GM12878 (cell line): ENCODE data around the gene GMCL2. TPM values are rescaled to one million over a fixed set of nuclear protein-coding genes. Genes with fewer than 3 reads are reported as not detected.

Source experiments
- CEBPZ ChIP-seq: fragments of 150-350 bp; IDR thresholded peaks from 2 replicates; pipeline ENCODE4 v1.6.1; 2016; ENCODE audit warnings: low read depth, low read length
- IRF4 ChIP-seq: IDR thresholded peaks from 2 replicates; pipeline ENCODE4 v1.6.1; 2011; ENCODE audit warnings: low read depth, low read length
- NRF1 ChIP-seq: conservative IDR thresholded peaks from 2 replicates; pipeline ENCODE4 v1.6.1; 2011; ENCODE audit warnings: mild to moderate bottlenecking, low read depth, low read length, improper control_type of control experiment
- ZBTB40 ChIP-seq: fragments of 450-650 bp; IDR thresholded peaks from 2 replicates; pipeline ENCODE4 v1.6.1; 2016; ENCODE audit warnings: mild to moderate bottlenecking, moderate library complexity, borderline replicate concordance
- ZNF384 ChIP-seq: IDR thresholded peaks from 2 replicates; pipeline ENCODE4 v1.6.1; 2012; ENCODE audit warnings: low read depth, mild to moderate bottlenecking, low read length, improper control_type of control experiment, borderline replicate concordance
- polyA plus RNA-seq, 11 experiments: library from polyadenylated mRNA; depleted of rRNA in 4 of 11; unstranded in 6 of 11; stranded (reverse) in 5 of 11; fragments of >200 nt; fragmentation: Nextera tagmentation in 4 of 11; fragmentation: Illumina TruSeq in 1 of 11; extraction: Ambion mirVana in 4 of 11; extraction: Trizol in 1 of 11; gene quantifications; 1 replicate in 1 of 11; 2 replicates in 10 of 11; pipeline versions ENCODE4 v1.2.1 to v1.2.3, GENCODE V29; 2011 to 2016; ENCODE audit warnings: inconsistent platforms in 2 of 11, missing spikeins in 2 of 11, low read depth in 1 of 11
- total RNA-seq, 4 experiments: library from RNA; depleted of rRNA in 3 of 4; stranded (reverse); fragments of >200 nt in 3 of 4; fragmentation: Illumina TruSeq in 1 of 4; extraction: Trizol in 1 of 4; gene quantifications; 2 replicates each; pipeline versions ENCODE4 v1.2.1 to v1.2.3, GENCODE V29; 2013 to 2021

Gene GMCL2
- total and polyA plus RNA-seq, 10 of the 15 experiments (the other 5 are each of a cell fraction or from before 2014, with no cell fraction given) = 0.07 TPM; not detected in 9

DNA sequence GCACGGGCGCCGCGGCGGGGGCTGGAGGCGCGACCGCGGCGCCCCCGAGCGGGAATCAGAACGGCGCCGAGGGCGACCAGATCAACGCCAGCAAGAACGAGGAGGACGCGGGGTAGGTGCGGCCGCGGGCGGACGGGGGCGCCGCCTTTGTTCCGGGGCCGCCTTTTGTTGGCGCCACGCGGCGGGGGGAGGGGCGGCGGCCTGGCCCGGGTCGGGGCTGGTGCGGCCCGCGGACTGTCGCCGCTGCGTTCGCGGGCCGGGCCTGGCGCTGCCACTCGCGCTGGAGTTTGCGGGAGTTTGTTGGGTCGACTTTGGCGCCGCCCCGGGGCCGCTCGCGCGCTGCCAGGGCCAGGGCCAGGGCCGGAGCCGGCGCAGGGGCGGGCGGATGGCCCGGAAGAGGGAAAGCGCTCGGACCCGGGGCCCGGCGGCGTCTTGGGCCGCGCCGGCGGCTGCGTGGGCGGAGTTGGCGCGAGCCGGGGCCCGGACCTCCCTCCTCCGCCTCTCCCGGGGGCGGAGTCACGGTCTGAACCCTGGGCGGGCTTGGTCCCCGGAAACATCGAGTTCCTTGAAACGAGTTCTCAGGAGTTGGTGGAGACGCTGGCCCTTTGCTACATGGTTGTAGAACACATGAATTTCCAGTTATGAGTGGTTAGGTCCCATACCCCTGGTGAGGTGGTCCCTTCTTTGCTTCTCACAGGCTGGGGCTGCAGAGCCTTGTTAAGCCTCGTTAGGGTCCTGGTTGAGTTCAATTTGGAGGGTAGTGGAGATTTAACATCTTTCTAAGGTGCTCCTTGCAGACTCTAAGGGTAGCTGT lies 18.0 kb upstream of the GMCL2 start (continued):
- TF ChIP-seq NRF1 (no peak), ZNF384 (no peak), IRF4 (no peak), ZBTB40 (no peak), CEBPZ (no peak)
